HG02970 (cell line): ENCODE data around the gene SLC25A27.
A peak's percentile ranks its signal among the peaks of the same experiment; 100 is the strongest.
"Not testable (repeated sequence)": the region's sequence is repeated elsewhere in the genome, so short reads cannot be mapped to it uniquely, and the experiment has no call there.

ENCODE experiments used
- ATAC-seq: cut with Tn5 transposase; IDR thresholded peaks from one replicate; pipeline ENCODE4 v1.9.1; 2021; ENCODE audit warnings: mild to moderate bottlenecking, moderate library complexity, moderate number of reproducible peaks; ENCODE audit not compliant: unreplicated experiment, low FRiP score

Gene SLC25A27

GRCh38 chr6:46652603-46653438 lies at the start of gene SLC25A27, which contains the start of gene CYP39A1:
SLC25A27 (plus strand) TSS chr6:46652975; CDS start chr6:46653193, 218 bp downstream.
CYP39A1 (minus strand) TSS chr6:46652818; CDS start chr6:46652582, 236 bp downstream.
- ATAC-seq, result peak; percentile 100

- no peak for ATAC-seq
Observed at GRCh38 chr6:46605091-46605797, 47.5 kb upstream of the SLC25A27 start.

GRCh38 chr6:46606338-46606737 lies 46.4 kb upstream of the SLC25A27 start:
- no peak for ATAC-seq

- no peak for ATAC-seq
Observed at GRCh38 chr6:46610862-46611553, 41.8 kb upstream of the SLC25A27 start.

- ATAC-seq, result no peak
Observed at GRCh38 chr6:46612645-46613044, 40.1 kb upstream of the SLC25A27 start.

GRCh38 chr6:46618726-46619125 lies 34.0 kb upstream of the SLC25A27 start:
- ATAC-seq, result no peak

- ATAC-seq, result no peak
Observed at GRCh38 chr6:46626228-46626909, 26.4 kb upstream of the SLC25A27 start.

GRCh38 chr6:46626976-46627375 lies 25.8 kb upstream of the SLC25A27 start:
- ATAC-seq, result no peak

GRCh38 chr6:46628498-46628897 lies 24.3 kb upstream of the SLC25A27 start:
- ATAC-seq, result no peak

GRCh38 chr6:46628976-46629375 lies 23.8 kb upstream of the SLC25A27 start:
- no peak for ATAC-seq

- ATAC-seq, result no peak
Observed at GRCh38 chr6:46629691-46630090, 23.1 kb upstream of the SLC25A27 start.

- no peak for ATAC-seq
Observed at GRCh38 chr6:46632053-46632452, 20.7 kb upstream of the SLC25A27 start.

- ATAC-seq, result no peak
Observed at GRCh38 chr6:46635462-46635861, 17.3 kb upstream of the SLC25A27 start.

- no peak for ATAC-seq
Observed at GRCh38 chr6:46637145-46637544, 15.6 kb upstream of the SLC25A27 start.

- ATAC-seq, result no peak
Observed at GRCh38 chr6:46637933-46638332, 14.8 kb upstream of the SLC25A27 start.

- ATAC-seq, result no peak
Observed at GRCh38 chr6:46638650-46639049, 14.1 kb upstream of the SLC25A27 start.

- no peak for ATAC-seq
Observed at GRCh38 chr6:46642928-46643751, 9.6 kb upstream of the SLC25A27 start.

- no peak for ATAC-seq
Observed at GRCh38 chr6:46645265-46645664, 7.5 kb upstream of the SLC25A27 start.

GRCh38 chr6:46648108-46648507 lies 4.7 kb upstream of the SLC25A27 start:
- not testable (repeated sequence) for ATAC-seq
